Measurements from ENCODE around the gene SDHC.
A peak's percentile ranks its signal among the peaks of the same experiment; 100 is the strongest.
"Not testable (repeated sequence)": the region's sequence is repeated elsewhere in the genome, so short reads cannot be mapped to it uniquely, and the experiment has no call there.

The SDHC gene

GRCh38 chr1:161382214-161383019 lies 68.2 kb downstream of the SDHC start:
- H3K27ac ChIP-seq, result no peak overlapping the region
- no peaks in the 10 kb centered on the region for H3K27me3 ChIP-seq (ENCODE audit: control insufficient read depth, insufficient read depth, low read length)
- no peaks in the 10 kb centered on the region for H3K9me3 ChIP-seq (ENCODE audit: control insufficient read depth, low read length)
- no peaks in the 10 kb centered on the region for H3K79me2 ChIP-seq
- no peak overlapping the region for H3K4me3 ChIP-seq (ENCODE audit: low read depth, low read length)
- no peak overlapping the region for H3K4me2 ChIP-seq (ENCODE audit: low read length)
- peak; percentile 53 for TF ChIP-seq CTCF (IDR thresholded peaks at IDR 0.05)
- no peak overlapping the region for H3K9ac ChIP-seq
- H3K4me1 ChIP-seq, result no peaks in the 10 kb centered on the region
- no peak overlapping the region for H2AFZ ChIP-seq
- no peaks in the 10 kb centered on the region for H3K36me3 ChIP-seq (ENCODE audit: control insufficient read depth, insufficient read depth, low read length)

- Histone ChIP-seq H2AFZ (no peak overlapping the region), H3K4me2 (ENCODE audit: low read length) (no peak overlapping the region), H3K4me1 (no peaks in the 10 kb centered on the region), H3K79me2 (no peaks in the 10 kb centered on the region), H3K4me3 (ENCODE audit: low read depth, low read length) (no peak overlapping the region), H3K9me3 (ENCODE audit: control insufficient read depth, low read length) (no peaks in the 10 kb centered on the region), H3K27ac (peak overlapping the region; percentile 93), H3K36me3 (ENCODE audit: control insufficient read depth, insufficient read depth, low read length) (no peaks in the 10 kb centered on the region), H3K27me3 (ENCODE audit: control insufficient read depth, insufficient read depth, low read length) (no peaks in the 10 kb centered on the region), H3K9ac (no peak overlapping the region)
- TF ChIP-seq CTCF (IDR thresholded peaks at IDR 0.05), result no peak
Observed at GRCh38 chr1:161388639-161389038, 74.5 kb downstream of the SDHC start.

GRCh38 chr1:161389158-161389557 lies 75.0 kb downstream of the SDHC start:
- not testable (repeated sequence) for H3K9me3 ChIP-seq (ENCODE audit: control insufficient read depth, low read length); H3K4me1 ChIP-seq; H3K9ac ChIP-seq; H3K36me3 ChIP-seq (ENCODE audit: control insufficient read depth, insufficient read depth, low read length); H3K79me2 ChIP-seq; H3K27me3 ChIP-seq (ENCODE audit: control insufficient read depth, insufficient read depth, low read length)
- H2AFZ ChIP-seq, result peak overlapping the region; percentile 90
- H3K4me2 ChIP-seq (ENCODE audit: low read length), result peak overlapping the region; percentile 66
- peak overlapping the region; percentile 93 for H3K27ac ChIP-seq
- H3K4me3 ChIP-seq (ENCODE audit: low read depth, low read length), result peak overlapping the region; percentile 61

- Histone ChIP-seq H3K9ac (no peak overlapping the region), H3K36me3 (ENCODE audit: control insufficient read depth, insufficient read depth, low read length) (no peaks in the 10 kb centered on the region), H2AFZ (peak overlapping the region; percentile 90), H3K4me3 (ENCODE audit: low read depth, low read length) (peak overlapping the region; percentile 87), H3K4me2 (ENCODE audit: low read length) (peak overlapping the region; percentile 99), H3K27me3 (ENCODE audit: control insufficient read depth, insufficient read depth, low read length) (no peaks in the 10 kb centered on the region), H3K79me2 (no peaks in the 10 kb centered on the region), H3K4me1 (no peaks in the 10 kb centered on the region), H3K9me3 (ENCODE audit: control insufficient read depth, low read length) (no peaks in the 10 kb centered on the region), H3K27ac (peak overlapping the region; percentile 93)
- TF ChIP-seq CTCF (IDR thresholded peaks at IDR 0.05), result no peak
Observed at GRCh38 chr1:161389691-161390558, 75.7 kb downstream of the SDHC start.

- Histone ChIP-seq H3K4me2 (ENCODE audit: low read length) (peak overlapping the region; percentile 99), H3K4me1 (no peaks in the 10 kb centered on the region), H3K9me3 (ENCODE audit: control insufficient read depth, low read length) (no peaks in the 10 kb centered on the region), H3K27ac (peak overlapping the region; percentile 76), H2AFZ (peak overlapping the region; percentile 79), H3K4me3 (ENCODE audit: low read depth, low read length) (peak overlapping the region; percentile 87), H3K9ac (no peak overlapping the region), H3K36me3 (ENCODE audit: control insufficient read depth, insufficient read depth, low read length) (no peaks in the 10 kb centered on the region), H3K27me3 (ENCODE audit: control insufficient read depth, insufficient read depth, low read length) (no peaks in the 10 kb centered on the region), H3K79me2 (no peaks in the 10 kb centered on the region)
- no peak for TF ChIP-seq CTCF (IDR thresholded peaks at IDR 0.05)
Observed at GRCh38 chr1:161390559-161390858, 76.3 kb downstream of the SDHC start.

GRCh38 chr1:161391136-161391535 lies 77.0 kb downstream of the SDHC start:
- H3K9ac ChIP-seq; H3K27me3 ChIP-seq (ENCODE audit: control insufficient read depth, insufficient read depth, low read length); H2AFZ ChIP-seq; H3K79me2 ChIP-seq; H3K4me1 ChIP-seq; H3K36me3 ChIP-seq (ENCODE audit: control insufficient read depth, insufficient read depth, low read length); H3K9me3 ChIP-seq (ENCODE audit: control insufficient read depth, low read length); H3K27ac ChIP-seq: not testable (repeated sequence)
- H3K4me3 ChIP-seq (ENCODE audit: low read depth, low read length), result peak overlapping the region; percentile 87
- H3K4me2 ChIP-seq (ENCODE audit: low read length), result peak overlapping the region; percentile 99
